ENCODE results near the gene MCM3AP. TPM values are rescaled to one million over a fixed set of nuclear protein-coding genes. Genes with fewer than 3 reads are reported as not detected.

The MCM3AP gene
- total and polyA plus RNA-seq, 7 donors = 16.9 to 92.8 (median 48.9) TPM

DNA sequence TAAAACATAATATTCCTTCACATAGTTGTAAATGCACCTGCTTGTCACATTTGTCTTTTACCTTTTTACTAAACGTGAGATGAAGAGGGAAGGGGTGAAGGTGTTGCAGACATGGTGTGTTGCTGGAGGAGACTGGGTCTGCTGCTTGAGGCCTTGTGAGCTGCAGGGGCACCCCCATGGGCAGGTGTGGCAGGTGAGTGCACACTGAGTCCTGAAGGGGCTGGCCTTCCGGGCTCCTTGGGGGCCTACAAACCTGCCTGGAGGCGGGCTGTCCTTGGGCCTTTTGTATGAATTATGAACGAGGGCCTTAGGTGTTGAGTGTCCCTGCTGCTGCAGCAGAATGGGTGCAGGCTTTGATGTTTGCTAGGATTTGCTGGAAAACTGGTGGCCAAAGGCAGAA, 42.3 kb upstream of the MCM3AP start:
- H3K4me1 ChIP-seq = peaks cover 0 to 25% (median 18%) of the 10 kb centered on the region in 4 donors
- intact Hi-C loops (cut with DNase I) = no loop called here
- H3K36me3 ChIP-seq = peaks cover 0 to 27% (median 7%) of the 10 kb centered on the region in 4 donors
- no peaks in the 10 kb centered on the region for H3K9me3 ChIP-seq
- TF ChIP-seq POLR2A (IDR thresholded peaks at IDR 0.05) = no peak
- TF ChIP-seq, protein P1, sequence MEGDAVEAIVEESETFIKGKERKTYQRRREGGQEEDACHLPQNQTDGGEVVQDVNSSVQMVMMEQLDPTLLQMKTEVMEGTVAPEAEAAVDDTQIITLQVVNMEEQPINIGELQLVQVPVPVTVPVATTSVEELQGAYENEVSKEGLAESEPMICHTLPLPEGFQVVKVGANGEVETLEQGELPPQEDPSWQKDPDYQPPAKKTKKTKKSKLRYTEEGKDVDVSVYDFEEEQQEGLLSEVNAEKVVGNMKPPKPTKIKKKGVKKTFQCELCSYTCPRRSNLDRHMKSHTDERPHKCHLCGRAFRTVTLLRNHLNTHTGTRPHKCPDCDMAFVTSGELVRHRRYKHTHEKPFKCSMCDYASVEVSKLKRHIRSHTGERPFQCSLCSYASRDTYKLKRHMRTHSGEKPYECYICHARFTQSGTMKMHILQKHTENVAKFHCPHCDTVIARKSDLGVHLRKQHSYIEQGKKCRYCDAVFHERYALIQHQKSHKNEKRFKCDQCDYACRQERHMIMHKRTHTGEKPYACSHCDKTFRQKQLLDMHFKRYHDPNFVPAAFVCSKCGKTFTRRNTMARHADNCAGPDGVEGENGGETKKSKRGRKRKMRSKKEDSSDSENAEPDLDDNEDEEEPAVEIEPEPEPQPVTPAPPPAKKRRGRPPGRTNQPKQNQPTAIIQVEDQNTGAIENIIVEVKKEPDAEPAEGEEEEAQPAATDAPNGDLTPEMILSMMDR (IDR thresholded peaks at IDR 0.05) = no peak
- TF ChIP-seq POLR2AphosphoS5 (IDR thresholded peaks at IDR 0.05) = no peak
- TF ChIP-seq EP300 (IDR thresholded peaks at IDR 0.05) = no peak
- H3K4me3 ChIP-seq = no peak overlapping the region
- H3K27ac ChIP-seq = no peak overlapping the region
- H3K27me3 ChIP-seq = no peaks in the 10 kb centered on the region
- no peak for DNase-seq
- WGBS, 2 donors = 72 to 85% methylated on average over 4 of the region's 4 CpGs

GRCh38 chr21:46326110-46326703, 40.8 kb upstream of the MCM3AP start:
- WGBS, 2 donors = 92 to 95% methylated on average over 15 of the region's 15 CpGs
- H3K27ac ChIP-seq = peak overlapping the region; percentile 94 to 99 (median 98)
- intact Hi-C loops (cut with DNase I) = no loop called here
- H3K4me1 ChIP-seq = peaks cover 0 to 34% (median 27%) of the 10 kb centered on the region in 4 donors
- no peaks in the 10 kb centered on the region for H3K27me3 ChIP-seq
- no peak overlapping the region for H3K4me3 ChIP-seq
- no peak for DNase-seq
- TF ChIP-seq EP300 (IDR thresholded peaks at IDR 0.05) (no peak), POLR2A (IDR thresholded peaks at IDR 0.05) (no peak), POLR2AphosphoS5 (IDR thresholded peaks at IDR 0.05) (no peak)
- TF ChIP-seq, protein P1 (IDR thresholded peaks at IDR 0.05) = no peak
- H3K36me3 ChIP-seq = peaks cover 0 to 18% (median 7%) of the 10 kb centered on the region in 4 donors
- no peaks in the 10 kb centered on the region for H3K9me3 ChIP-seq

- WGBS, 2 donors = 7 to 10% methylated on average over 43 of the region's 43 CpGs
- H3K27me3 ChIP-seq = no peaks in the 10 kb centered on the region
- H3K36me3 ChIP-seq = peaks cover 0 to 17% (median 7%) of the 10 kb centered on the region in 4 donors
- TF ChIP-seq, protein P1 (IDR thresholded peaks at IDR 0.05) = peak in 1 of 4 experiments; percentile 11
- no peak for TF ChIP-seq POLR2AphosphoS5 (IDR thresholded peaks at IDR 0.05)
- intact Hi-C loops (cut with DNase I) = loop anchor here (2.0 kb wide), 2 partner anchors 96 to 354 kb away; partner anchors contain the start of gene LSS
- H3K27ac ChIP-seq = peak overlapping the region; percentile 94 to 99 (median 98)
- no peaks in the 10 kb centered on the region for H3K9me3 ChIP-seq
- peaks cover 0 to 34% (median 27%) of the 10 kb centered on the region in 4 donors for H3K4me1 ChIP-seq
- peak; percentile 75 for DNase-seq
- peak overlapping the region; percentile 87 to 99 (median 94) for H3K4me3 ChIP-seq
These were observed 39.9 kb upstream of the MCM3AP start for GRCh38 chr21:46325073-46325912.

GRCh38 chr21:46324390-46325072, 39.1 kb upstream of the MCM3AP start:
- TF ChIP-seq EP300 (IDR thresholded peaks at IDR 0.05) = no peak
- TF ChIP-seq, protein P1 (IDR thresholded peaks at IDR 0.05) = no peak
- peak in 1 of 2 donors; percentile 44 for TF ChIP-seq POLR2A (IDR thresholded peaks at IDR 0.05)
- peak in 3 of 4 donors; percentile 40 to 78 (median 56) for TF ChIP-seq POLR2AphosphoS5 (IDR thresholded peaks at IDR 0.05)
- Histone ChIP-seq H3K36me3 (peaks cover 0 to 11% (median 7%) of the 10 kb centered on the region in 4 donors), H3K27ac (peak overlapping the region; percentile 94 to 99 (median 98)), H3K27me3 (no peaks in the 10 kb centered on the region), H3K9me3 (no peaks in the 10 kb centered on the region), H3K4me3 (peak overlapping the region; percentile 87 to 99 (median 94)), H3K4me1 (peaks cover 0 to 34% (median 27%) of the 10 kb centered on the region in 4 donors)
- WGBS, 2 donors = 1% methylated on average over 98 of the region's 98 CpGs
- DNase-seq = peak; percentile 93
- intact Hi-C loops (cut with DNase I) = loop anchor here (1.0 to 5.0 kb wide), 4 partner anchors 38 to 354 kb away; partner anchors contain the start of genes DIP2A, LSS and YBEY

All from sigmoid colon (tissue), 7 donors.